GM18867 (cell line): ENCODE results near the gene PARP6.
A peak's percentile ranks its signal among the peaks of the same experiment; 100 is the strongest.

Experiments used
- ATAC-seq: cut with Tn5 transposase; IDR thresholded peaks from one replicate; pipeline ENCODE4 v1.9.1; 2021; ENCODE audit warnings: mild to moderate bottlenecking, moderate library complexity; ENCODE audit not compliant: unreplicated experiment

Gene PARP6

DNA sequence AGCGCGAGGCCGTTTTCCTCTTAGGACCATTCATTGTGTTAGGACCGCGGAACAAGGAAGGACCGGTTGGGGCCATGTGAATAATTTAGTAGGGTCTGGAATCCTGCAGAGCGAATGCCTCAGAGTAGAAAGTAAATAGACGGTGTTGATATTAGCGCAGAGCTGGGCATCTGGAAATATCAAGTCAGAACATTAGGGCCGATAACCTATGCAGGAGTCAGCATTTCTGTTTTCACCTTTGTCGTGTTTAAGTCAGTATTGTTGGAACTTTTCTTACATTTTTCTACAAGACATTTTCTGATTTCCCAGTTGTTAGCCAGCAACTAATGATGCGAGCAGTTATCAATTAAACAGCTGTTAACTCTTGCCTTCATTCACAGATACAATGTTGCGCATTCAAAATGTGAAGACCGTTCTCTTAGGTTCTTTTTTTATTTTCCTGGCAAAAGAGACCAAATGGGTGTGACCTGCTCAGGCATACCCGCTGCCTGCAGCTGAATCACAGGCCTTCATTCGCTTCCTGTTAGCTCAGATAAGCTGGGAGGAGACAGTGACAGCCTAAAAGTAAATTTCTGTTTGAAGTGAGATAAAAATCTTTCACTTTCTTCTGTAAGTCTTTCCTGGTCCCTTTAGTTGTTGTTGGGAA lies 40.4 kb downstream of the PARP6 start:
- no peak for ATAC-seq

DNA sequence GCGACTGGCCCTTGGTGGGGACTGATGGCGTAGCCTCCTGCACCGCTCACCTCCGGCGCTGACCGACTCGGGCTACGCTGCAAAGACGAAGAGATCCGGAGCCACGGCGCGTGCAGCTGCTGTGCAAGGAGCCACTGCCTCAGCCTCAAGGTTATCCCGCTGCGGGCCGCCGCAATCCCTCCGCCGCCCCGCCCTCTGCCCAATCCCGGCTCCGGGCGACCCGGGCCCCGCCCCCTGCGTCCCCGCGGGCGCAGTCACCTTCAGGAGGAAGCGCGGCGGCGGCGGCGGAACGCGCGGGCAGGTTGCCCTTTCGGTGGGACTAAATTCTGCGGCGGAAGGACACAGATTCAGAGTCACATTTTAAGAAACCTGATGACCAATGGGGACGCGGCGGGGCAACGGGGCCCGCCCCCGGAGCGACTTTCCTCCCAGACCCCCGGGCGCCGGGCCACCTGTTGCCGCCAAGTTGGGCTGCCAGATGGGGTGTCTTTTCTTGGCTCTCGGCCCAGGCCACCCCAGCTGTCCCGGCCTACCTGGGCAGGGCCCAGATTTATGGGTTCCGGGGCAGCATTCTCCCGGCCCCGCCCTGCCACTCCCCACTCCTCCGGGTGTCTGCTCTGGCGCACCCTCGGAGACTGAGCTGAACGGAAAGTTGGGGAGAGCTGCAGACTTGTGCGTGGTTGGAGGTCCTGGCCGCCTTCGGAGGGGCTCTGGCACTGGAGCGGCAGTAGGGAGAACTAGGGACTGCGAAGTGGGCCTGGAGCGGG lies 41.1 kb downstream of the PARP6 start, which contains the start of gene PKM:
PKM (minus strand) TSS at position 125 of the 767 bp plus-strand sequence. CDS start 12,093 bp downstream, outside the sequence.
- ATAC-seq, result peak; percentile 48

DNA sequence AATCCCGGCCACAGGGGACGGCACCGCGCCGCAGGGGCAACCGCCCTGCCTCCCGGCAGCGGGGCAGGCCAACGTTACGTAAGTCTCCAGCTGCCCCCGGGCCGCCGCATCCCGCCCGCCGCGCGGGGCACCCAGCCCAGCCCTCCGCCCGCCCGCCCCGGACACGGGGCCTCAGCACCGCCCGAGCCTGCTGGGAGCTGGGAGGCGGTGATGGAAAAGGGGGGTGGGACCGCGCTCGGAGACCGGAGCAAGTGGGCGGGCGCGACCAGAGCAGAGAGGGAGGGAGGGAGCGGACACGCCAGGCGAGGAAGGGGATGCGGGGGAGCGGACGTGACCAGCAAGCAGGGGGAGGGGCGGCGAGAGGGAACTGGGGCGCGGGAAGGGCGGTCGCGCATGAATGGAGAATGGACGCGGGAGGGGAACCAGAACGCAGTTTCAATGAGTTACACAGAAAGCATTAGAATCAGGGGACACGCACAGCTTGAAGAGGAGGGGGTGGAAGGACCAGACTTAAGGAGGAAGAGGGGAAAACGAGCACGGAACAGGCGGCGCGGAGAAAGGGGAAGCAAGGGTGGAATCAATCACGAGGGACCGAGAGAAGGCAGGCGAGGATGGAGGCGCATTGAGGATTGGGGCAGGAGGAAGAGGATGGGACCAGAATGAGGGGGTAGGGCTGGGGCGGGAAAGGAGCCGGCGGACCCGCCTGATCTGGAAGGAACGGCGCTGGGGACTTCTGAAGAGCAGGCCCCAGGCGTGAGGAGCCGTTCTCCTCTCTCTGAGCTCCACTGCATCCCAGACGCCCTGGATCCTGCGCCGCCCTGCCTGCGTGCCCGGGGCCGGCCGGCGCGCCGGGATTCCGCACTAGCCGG lies 41.9 kb downstream of the PARP6 start:
- ATAC-seq, result no peak

DNA sequence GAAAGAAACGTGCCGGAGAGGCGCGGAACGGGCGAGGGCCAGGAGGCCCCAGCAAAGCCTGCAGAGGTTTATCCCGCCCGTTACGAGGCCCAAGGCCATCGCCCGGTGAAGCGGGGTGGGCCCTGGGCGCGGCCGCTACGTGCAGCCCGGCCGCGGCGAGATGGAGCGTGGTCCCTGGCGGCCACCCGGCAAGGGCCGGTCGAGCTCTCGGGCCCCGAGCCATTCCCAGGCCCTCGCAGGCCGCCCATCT lies 42.5 kb downstream of the PARP6 start:
- no peak for ATAC-seq

DNA sequence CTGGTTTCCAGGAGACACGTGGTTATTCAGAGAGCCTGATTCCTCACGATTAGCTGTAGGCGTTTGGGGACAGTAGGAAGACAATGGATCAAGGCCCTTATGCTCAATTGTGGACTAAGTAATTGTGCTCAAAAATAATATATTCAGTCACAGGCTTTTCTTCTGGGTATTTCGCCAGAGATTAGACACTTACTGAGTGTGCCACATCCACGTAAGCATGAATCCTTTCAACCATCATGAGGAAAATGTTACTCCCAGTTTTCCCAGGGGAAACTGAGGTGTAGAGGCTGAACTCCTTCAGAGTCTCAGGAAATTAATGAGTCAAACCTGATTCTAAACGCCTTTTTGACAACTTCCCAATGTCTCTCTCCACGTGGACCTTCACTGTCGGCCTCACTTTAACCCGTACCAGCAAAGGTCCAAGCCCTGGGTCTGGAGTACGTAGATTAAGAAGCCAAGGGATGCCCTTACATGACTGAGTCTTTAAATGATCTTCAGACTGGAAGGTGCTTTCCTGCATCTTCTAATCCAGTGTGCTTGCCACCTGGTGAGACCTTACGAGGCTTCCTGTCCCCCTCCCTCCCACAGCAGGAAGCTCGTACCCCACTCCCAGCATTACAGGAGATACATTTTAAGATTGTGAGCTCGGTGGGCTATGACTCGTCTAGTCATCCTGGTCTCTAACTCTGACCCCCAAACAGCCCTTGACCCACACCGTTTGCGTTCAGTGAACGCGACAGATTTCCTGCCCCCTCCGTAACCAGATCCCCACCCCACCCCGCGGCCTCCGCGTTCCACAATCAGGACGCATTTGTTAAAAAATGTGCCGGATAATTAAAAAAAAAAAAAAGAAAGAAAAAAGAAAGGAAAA lies 43.0 kb downstream of the PARP6 start:
- no peak for ATAC-seq

DNA sequence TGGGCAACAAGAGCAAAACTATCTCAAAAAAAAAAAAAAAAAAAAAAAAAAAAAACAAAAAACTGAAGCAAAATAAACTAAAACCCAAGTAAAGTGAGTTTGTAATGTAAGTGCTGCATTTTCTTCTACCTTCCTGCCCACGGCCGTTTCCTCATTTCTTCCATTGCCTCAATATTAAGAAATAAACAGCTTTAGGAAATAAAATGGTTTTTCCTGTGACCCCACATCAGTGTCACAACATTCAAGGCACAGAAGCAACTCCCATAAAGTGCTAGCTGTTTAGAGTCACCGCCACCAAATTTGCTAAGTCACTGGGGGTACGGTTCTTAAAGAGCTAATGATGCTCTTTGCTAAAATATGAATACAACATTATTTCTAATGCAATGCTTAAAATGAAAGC lies 44.6 kb downstream of the PARP6 start:
- no peak for ATAC-seq

DNA sequence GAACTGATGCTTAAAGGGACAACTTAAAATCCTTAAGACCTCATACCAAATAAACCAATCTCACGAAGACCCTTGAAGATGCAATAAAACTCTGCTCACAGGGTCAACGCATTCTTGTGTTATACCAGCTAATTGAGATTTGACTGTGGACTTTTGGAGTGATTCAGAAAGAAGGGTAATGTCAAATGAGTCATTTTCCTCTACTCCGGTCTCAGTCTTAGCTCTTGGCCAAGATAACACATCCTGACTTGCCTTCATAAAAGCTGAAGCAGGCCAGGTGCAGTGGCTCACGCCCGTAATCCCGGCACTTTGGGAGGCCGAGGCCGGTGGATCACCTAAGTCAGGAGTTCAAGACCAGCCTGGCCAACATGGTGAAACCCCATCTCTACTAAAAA lies 45.2 kb downstream of the PARP6 start:
- ATAC-seq, result no peak

DNA sequence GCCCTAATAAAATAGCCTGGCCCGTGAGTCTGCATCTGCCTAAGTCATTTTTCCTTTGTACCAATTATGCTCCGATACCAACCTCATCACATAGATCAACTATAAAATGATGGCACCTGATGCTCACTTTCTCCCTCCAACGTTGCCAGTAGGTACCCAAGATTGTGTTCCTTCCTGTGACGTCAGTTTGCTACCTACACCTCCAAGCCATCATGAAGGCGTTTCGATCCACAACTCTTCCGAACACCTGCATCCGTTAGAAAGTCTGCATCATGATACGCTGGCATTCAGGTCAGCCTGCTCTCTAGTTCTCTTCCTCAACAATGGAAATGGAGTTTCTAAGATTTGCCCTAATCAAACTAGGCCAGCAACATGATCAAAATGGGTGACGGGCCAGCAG lies 49.1 kb downstream of the PARP6 start:
- ATAC-seq, result no peak

DNA sequence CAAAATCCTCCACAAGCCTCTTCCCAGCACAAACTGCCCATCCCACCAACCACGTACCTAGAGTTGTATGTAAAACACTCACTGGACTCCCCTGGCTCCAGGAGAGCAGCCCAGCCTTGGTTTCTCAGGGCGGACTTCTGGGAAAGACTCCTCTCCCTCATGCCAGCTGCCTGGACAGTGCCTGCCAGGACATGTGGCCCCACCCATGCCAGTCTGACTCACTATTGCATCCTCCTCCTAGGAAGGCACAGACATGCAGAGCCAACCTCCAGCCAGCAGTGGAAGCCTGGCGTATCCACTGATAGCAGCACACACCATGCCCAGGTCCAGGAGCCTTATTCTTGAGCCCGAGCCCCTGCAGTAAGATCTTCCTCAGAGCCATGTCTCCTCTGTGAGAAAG lies 50.0 kb downstream of the PARP6 start:
- no peak for ATAC-seq

DNA sequence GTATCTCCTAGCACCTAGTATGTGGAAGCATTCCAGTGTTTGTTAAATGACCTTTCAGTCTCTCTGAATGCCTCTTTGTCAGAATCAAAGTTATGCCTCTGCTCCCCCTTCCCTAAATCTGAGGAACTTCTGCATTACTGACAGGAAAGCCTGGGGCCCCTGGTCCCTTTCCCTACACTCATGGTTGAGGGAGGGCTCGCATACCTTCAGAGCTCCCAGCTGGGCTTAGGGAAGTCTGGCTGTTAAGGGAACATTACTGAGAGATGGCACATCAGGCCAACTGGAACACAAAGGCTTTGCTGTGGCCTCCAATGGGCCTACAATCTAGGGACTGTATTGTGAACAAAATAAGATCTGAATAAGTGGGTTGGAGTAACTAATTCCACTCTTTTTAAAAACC lies 51.7 kb downstream of the PARP6 start:
- ATAC-seq, result no peak

DNA sequence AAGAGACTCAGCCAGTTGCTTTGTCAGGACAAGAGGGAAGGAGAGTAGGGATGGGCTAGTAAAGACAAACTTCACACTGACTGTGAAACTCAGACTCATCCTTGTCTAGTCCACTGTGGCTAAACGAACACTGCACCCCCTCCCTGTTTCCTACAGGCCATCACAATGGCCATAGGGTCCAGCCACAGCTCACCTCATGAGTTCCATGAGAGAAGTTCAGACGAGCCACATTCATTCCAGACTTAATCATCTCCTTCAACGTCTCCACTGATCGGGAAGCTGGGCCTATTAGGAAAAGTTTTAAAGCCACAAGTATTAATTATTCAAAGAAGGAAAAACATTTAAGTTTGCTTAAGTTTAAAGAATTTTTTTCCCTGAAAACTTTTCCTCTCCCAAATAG lies 55.1 kb downstream of the PARP6 start:
- no peak for ATAC-seq

DNA sequence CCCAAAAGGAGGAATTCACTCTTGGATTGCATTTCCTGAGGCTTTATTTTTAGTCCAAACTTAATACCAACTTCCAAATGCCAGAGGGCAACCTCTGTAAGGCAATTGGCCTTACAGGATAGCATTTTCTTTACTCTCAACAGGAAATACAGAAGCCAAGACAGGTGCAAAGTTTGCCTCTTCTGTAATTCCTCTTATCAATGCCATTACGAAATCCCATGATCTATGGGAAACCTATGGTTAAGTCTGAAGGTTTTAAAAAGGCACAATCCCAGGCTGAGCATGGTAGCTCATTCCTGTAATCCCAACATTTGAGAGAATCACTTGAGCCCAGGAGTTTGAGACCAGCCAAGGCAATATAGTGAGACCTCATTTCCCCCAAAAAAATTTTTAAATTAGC lies 56.3 kb downstream of the PARP6 start:
- no peak for ATAC-seq

DNA sequence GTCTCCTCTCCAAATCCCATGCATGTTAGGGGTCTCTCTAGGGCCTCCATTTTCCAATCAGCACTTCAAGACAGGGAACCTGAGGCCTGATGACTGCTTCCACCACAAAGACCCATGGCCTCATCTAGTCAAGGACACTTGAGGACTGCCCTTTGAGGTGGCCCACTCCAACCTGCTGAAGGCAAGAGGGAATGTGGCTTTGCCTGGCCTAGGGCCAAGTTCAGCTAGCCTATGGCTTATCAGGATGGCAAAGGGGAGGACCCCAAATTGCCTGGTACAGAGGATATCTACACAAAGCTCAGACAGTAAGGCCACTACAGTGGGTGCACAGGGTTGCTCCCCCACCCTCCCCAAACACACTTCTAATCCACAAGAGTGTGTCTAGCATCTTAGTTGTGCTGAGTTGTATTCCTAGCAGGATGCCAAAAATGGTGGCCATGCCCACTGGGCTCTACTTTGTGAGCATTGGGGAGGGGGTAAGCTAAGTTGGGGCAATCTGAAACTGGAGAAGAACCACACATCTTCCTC lies 64.7 kb downstream of the PARP6 start:
- ATAC-seq, result no peak

DNA sequence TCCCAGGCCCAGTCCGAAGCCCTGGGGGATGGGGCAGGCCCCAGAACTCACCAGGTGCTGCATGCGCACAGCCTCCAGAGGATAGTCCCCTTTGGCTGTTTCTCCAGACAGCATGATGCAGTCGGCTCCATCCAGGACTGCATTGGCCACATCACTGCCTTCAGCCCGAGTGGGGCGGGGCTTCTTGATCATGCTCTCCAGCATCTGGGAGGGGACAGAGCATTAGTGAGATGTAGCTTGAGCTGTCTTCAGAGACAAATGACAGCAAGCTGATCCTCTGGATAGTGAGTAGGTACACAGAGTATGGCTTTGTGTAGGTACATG lies 65.7 kb downstream of the PARP6 start:
- ATAC-seq, result no peak

DNA sequence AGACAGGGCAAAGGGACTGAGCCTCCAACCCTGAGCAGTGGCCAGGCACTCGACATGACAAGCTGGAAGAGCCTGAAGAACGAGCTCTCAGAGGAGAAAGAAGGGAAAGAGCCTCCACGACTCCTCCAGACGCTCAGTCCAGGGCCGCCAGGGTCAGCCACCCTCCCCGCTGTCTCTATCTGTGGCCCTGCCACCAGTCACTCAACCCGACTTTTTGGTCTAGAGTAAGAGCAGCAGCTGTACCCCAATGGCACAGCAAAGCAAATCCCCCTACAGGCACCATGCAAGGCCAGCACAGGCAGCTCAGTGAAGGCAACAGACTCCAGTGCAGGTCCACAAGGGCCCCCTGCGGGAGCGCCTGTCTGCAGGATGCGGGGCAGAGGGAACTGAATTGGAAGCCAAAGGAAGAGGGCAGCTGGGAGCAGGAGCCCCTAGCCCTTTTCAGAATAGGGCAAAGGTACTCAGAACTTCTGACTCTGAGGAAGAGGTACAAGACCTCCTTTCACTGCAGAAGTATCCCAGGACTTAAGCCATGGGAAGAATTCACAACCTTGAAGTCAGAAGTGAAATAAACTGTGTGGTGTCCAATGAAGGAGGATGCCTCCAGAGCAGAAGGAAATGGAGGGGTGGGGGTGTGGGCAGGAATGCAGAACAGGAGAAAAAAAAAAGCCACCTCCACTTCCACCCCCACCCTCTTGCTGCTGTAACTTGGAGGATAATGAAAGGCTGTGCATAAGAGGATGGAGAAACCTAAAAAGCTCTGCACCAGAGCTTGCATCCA lies 66.3 kb downstream of the PARP6 start:
- ATAC-seq, result no peak

DNA sequence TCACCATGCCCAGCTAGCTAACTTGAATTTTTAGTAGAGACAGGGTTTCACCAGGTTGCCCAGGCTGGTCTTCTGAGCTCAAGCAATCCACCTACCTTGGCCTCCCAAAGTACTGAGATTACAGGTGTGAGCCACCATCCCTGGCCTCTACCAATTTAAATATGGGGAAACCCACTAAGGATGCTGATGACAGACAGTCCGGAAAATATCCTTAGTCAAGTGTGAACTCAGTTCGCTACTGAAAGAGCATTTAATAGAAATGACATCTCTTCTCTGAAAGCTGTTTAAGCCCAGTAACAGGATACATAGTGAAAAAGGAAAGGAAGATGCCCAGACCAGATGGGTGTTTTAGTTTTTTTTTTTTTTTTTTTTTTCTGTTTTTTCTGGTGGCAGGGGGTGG lies 67.1 kb downstream of the PARP6 start:
- ATAC-seq, result no peak

DNA sequence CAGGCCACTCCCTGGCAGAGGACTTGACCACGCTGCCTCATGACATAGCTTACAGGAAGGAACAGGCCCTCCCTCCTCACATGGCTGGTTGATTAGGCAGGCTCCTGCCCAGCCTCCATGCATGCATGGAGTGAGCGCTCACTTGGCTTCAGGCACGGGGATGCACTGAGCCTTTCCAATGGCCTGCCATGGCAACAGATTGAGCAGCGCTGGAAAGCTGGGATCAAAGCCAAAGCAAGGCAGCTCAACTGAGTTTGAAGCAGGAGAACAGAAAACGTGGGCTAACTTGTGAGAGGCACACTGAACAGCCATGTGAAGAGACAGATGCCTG lies 68.9 kb downstream of the PARP6 start:
- ATAC-seq, result no peak

DNA sequence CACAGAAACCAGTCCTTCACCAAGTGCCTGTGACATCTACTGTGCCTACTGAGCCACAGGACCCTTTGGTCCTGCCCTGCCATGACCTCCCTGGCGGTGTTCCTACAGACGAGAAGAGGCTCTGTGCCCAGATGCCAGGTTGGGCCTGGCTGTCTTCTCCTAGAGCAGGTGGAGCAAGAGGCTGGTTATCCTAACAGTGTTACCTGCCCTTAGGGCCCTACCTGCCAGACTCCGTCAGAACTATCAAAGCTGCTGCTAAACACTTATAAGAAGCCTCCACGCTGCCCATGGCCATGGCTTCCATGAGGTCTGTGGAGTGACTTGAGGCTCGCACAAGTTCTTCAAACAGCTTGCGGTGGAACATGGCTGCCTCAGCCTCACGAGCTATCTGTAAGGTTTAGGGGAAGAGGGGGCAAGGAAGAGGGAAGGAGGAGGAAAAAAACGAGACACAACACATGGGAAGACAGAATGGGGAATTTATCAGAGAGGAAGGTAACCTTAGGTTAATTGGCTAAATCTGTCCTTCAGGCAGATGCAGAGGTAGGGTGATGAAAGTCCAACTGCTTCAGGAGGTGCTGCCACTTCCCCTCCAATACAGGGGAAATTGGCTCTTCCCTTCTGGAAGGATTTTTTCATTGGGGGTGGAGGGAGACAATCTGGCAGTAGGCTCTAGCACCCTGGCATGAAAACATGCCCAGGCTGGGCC lies 69.4 kb downstream of the PARP6 start:
- ATAC-seq, result no peak

DNA sequence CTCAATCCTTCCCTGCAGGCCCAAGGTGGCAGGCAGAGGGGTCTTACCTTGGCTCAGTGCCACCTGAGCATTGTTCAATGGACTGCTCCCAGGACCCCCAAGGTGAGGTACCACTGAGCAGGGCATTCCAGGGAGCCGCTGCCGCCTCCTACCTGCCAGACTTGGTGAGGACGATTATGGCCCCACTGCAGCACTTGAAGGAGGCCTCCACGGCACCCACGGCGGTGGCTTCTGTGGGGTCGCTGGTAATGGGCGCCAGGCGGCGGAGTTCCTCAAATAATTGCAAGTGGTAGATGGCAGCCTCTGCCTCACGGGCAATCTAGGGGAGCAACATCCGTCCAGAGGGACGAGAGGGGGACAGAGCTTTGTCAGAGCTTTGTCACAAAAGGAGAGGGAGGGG lies 70.1 kb downstream of the PARP6 start:
- no peak for ATAC-seq
